GM10248 (cell line): ENCODE data around the gene ZNF385C.

Source experiments
- CTCF ChIA-PET: fragments of 300-600 bp; sonication (Branson Sonifier 250); formaldehyde crosslinking; extraction: SDS; loops from one replicate; lab custom pipeline; 2021; ENCODE audit warnings: antibody characterized with exemption; lab: Yijun Ruan, JAX
- POLR2A ChIA-PET: fragments of 350-650 bp; sonication (Branson Sonifier 250); formaldehyde crosslinking; extraction: SDS; loops from one replicate; lab custom pipeline; 2020; ENCODE audit warnings: antibody characterized with exemption; lab: Yijun Ruan, JAX
- DNase-seq: peaks from one replicate; pipeline ENCODE4 v3.0.0; 2012; ENCODE audit errors: extremely low spot score
- CTCF ChIP-seq: IDR thresholded peaks from 2 replicates; pipeline ENCODE4 v1.5.1; 2012; ENCODE audit warnings: mild to moderate bottlenecking, low read depth; ENCODE audit errors: extremely low read depth, missing control alignments, control extremely low read depth

The ZNF385C gene

GRCh38 chr17:42131232-42131631 lies 33.0 kb upstream of the ZNF385C start:
- TF ChIP-seq CTCF = no peak
- CTCF ChIA-PET = interaction anchor here (1.3 to 8.2 kb wide), 6 partner anchors 12 to 113 kb away, joined by 3 to 47 read pairs (median 6); partner anchors contain the start of gene DNAJC7
- no peak for DNase-seq
- POLR2A ChIA-PET = no interaction called here

DNA sequence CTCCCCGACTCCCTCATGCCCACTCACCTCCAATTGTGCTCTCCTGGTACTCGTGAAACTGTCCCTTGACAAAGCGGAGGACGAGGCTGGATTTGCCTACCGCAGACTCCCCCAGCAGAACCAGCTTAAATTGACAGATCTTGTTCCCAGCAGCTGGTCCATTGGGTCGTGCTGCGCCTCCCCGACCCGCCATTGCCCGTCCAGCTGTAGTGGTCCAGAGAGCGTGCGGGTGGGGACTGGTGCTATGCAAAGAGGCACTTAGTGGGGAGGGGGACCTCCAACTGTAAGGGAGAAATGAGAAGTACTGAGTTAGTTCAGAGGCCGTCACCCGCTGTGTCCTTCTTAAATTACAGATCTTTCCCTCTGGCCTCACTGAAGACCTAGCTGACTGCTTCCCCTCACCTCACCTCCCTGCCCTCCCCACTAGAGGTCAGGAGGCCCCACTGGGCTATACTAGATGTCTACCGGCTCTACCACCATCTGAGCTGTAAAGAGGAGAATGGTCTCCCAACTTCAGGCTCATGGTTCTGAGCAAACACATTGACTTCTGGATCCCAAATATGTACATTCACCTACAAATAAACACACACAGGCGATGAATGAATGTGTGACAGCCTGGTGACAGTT lies 32.1 kb upstream of the ZNF385C start:
- TF ChIP-seq CTCF = no peak
- DNase-seq = no peak
- ChIA-PET POLR2A (no interaction called here), CTCF (interaction anchor here (0.8 to 8.2 kb wide), 10 partner anchors 12 to 113 kb away, joined by 3 to 47 read pairs (median 5); partner anchors contain the start of genes DNAJC7 and NKIRAS2)

DNA sequence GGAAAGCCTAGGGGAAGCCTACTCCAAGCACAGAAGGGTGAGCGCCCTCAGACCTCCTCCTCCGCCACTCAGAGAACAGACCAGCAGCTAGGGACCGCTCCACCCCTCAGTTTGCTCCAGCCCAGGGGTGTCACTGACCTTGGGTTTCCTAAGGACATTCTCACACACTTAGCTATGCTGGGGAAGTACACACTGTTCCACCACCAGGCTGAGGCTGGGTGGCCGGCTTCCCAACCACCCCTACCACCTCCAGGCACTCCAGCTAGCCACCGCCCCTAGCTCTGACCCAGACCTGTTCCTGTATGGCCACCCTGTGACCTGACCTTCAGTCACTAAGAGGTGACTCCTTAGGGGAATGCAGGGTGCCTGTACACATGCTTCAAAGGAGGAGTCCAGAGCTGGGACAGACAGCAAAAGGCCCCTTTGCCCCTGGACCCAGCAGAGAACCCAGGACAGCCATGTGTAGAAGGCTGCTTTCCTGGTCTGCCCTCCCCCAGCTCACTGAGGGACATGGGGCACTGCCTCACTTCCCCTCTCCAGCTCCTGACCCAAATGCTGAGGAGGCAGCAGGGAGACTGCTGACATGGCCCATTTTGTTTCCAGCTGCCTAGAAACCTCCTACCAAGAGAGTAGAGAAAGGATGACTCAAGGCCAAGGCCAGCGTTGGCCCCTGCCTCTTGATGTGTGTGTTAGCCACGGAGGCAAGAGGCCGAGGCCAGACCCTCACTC lies 31.0 kb upstream of the ZNF385C start:
- ChIA-PET POLR2A (no interaction called here), CTCF (interaction anchor here (0.8 to 8.2 kb wide), 10 partner anchors 10 to 111 kb away, joined by 3 to 47 read pairs (median 4); partner anchors contain the start of genes DNAJC7 and NKIRAS2)
- no peak for DNase-seq
- TF ChIP-seq CTCF = no peak

GRCh38 chr17:42127414-42127813 lies 29.1 kb upstream of the ZNF385C start:
- TF ChIP-seq CTCF = no peak
- CTCF ChIA-PET = interaction anchor here (1.3 to 8.2 kb wide), 3 partner anchors 9 to 11 kb away, joined by 4 to 47 read pairs (median 4); no protein-coding TSS in a partner anchor

GRCh38 chr17:42126836-42127235 lies 28.6 kb upstream of the ZNF385C start:
- DNase-seq = no peak
- POLR2A ChIA-PET = interaction anchor here (0.9 kb wide), 1 partner anchor 437 kb away, joined by 4 read pairs; no protein-coding TSS in a partner anchor
- CTCF ChIA-PET = interaction anchor here (8.2 kb wide), 1 partner anchor 8 kb away, joined by 47 read pairs; no protein-coding TSS in a partner anchor
- TF ChIP-seq CTCF = no peak

More at GRCh38 chr17:42127414-42127813, 29.1 kb upstream of the ZNF385C start:
- no peak for DNase-seq
- POLR2A ChIA-PET = interaction anchor here (0.9 kb wide), 1 partner anchor 438 kb away, joined by 4 read pairs; no protein-coding TSS in a partner anchor

DNA sequence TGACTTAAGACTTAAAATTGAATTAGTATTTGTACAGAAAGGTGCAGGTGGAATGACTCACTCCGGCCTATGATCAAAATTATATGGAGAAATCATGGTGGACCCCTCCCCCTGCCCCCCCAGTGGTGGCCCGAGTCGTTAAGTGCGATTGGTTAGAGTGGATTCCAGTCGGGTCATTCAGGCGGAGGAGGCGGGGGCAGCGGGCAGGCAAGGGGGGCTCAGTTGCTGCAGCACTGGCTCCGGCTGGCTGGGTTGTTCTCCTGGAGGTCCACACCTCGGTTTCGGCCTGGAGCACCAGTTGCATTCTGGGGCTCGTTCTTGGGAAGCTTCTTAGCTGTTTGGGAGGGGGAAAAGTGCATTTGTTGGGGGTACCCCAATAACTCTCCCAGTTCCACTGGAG lies 27.3 kb upstream of the ZNF385C start:
- no peak for TF ChIP-seq CTCF
- ChIA-PET POLR2A (no interaction called here), CTCF (interaction anchor here (1.5 kb wide), 1 partner anchor 11 kb away, joined by 4 read pairs; no protein-coding TSS in a partner anchor)
- DNase-seq = no peak
